Activated CD4-positive, alpha-beta T cell treated with anti-CD3 and anti-CD28 coated beads, Interleukin-2, amount 50 U/mL, for 16 hours (primary cell): ENCODE measurements around the gene C6orf118.

ENCODE experiments used
- DNase-seq: peaks from one replicate; pipeline ENCODE4 v3.0.0-alpha.2; 2020

Gene C6orf118

GRCh38 chr6:165243801-165244200, 65.6 kb downstream of the C6orf118 start:
- DNase-seq, result no peak

GRCh38 chr6:165236326-165236725, 73.1 kb downstream of the C6orf118 start:
- DNase-seq, result no peak

GRCh38 chr6:165232731-165233488, 76.5 kb downstream of the C6orf118 start:
- DNase-seq, result no peak

GRCh38 chr6:165231581-165232561, 77.5 kb downstream of the C6orf118 start:
- DNase-seq, result no peak

GRCh38 chr6:165231177-165231576, 78.2 kb downstream of the C6orf118 start:
- DNase-seq, result no peak
